Skin epidermis (tissue), 12 donors: ENCODE data around the gene CD55.

Experiments
- H3K27ac ChIP-seq, 21 experiments: fragments of 200-600 bp; sonication (generic) in 11 of 21; one replicate each; pipeline ENCODE4 v1.5.0; 2020; ENCODE audit warnings: mild to moderate bottlenecking in 3 of 21, inconsistent platforms in 2 of 21, moderate library complexity in 2 of 21
- H3K4me3 ChIP-seq, 7 experiments: fragments of 200-600 bp; sonication (generic) in 2 of 7; one replicate each; pipeline ENCODE4 v1.5.0; 2020; ENCODE audit warnings: inconsistent platforms in 2 of 7, mild to moderate bottlenecking in 2 of 7, moderate library complexity in 1 of 7

CD55 gene

GRCh38 chr1:207321790-207322645 is 540 bp downstream of the CD55 start:
- peak overlapping the region; percentile 60 to 85 (median 75) for H3K4me3 ChIP-seq
- peak overlapping the region; percentile 75 to 100 (median 95) for H3K27ac ChIP-seq

- H3K27ac ChIP-seq, result peak overlapping the region in 2 of 21 experiments; percentile 98 to 100
- peak overlapping the region in 2 of 7 experiments; percentile 8 to 80 for H3K4me3 ChIP-seq
Observed at GRCh38 chr1:207323425-207324225, 2.1 kb downstream of the CD55 start.

DNA sequence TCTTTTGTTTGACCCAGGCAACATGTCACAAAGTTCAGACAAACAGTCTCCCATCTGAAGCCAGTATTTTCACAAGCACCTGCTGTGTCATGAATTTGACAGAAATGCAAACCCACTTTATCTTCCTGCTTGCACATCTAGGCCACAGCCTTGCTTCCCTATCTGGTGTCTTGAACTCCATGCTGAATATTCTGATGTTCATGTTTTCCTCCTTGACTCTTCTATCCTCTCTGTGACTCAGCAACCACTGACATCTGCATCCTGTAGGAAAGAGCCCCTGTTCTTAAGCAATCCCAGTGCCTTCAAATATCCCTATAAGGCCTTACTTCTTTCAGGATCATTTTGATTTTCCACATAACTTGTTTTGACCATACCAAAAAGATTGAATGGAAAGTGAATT is 6.5 kb downstream of the CD55 start:
- Histone ChIP-seq H3K27ac (no peak overlapping the region), H3K4me3 (no peak overlapping the region)

DNA sequence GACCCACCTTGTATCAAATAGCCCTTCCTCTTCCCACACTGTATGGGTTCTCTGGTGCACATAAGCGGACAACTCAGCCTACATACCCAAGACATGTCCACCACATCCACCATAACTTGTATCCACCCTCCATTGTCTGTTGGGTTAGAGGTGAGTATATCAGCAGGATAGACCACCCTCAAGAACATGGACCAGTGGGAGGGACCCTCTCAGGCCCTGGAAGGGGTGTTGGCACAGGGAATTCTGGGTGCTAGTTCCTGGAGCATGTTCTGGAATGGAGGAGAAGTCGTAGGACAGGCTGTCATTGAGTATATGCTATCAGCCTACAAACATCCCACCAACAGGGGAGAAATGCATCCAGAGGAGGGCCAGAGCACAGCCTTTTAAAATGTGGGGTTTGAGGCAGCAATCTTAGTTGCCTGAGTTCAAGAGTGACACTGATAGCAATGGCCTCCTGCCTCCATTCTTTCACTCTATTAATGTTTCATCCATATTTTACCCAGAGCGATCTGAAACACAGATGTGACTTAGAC is 7.5 kb downstream of the CD55 start:
- Histone ChIP-seq H3K27ac (no peak overlapping the region), H3K4me3 (no peak overlapping the region)

DNA sequence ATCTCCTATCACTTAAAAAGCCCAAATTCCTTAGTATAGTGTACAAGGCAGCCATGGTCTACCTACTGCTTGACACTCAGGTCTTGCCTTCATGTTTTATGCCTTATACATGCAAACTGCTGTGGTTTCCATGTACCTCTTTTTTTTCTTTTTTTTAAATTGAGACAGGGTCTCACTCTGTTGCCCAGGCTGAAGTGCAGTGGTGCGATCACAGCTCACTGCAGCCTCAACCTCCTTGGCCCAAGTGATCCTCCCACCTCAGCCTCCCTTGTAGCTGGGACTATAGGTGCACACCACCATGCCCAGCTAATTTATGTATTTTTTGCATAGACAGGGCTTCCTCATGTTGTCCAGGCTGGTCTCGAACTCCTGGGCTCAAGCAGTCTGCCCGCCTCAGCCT is 8.0 kb downstream of the CD55 start:
- Histone ChIP-seq H3K4me3 (no peak overlapping the region), H3K27ac (no peak overlapping the region)

DNA sequence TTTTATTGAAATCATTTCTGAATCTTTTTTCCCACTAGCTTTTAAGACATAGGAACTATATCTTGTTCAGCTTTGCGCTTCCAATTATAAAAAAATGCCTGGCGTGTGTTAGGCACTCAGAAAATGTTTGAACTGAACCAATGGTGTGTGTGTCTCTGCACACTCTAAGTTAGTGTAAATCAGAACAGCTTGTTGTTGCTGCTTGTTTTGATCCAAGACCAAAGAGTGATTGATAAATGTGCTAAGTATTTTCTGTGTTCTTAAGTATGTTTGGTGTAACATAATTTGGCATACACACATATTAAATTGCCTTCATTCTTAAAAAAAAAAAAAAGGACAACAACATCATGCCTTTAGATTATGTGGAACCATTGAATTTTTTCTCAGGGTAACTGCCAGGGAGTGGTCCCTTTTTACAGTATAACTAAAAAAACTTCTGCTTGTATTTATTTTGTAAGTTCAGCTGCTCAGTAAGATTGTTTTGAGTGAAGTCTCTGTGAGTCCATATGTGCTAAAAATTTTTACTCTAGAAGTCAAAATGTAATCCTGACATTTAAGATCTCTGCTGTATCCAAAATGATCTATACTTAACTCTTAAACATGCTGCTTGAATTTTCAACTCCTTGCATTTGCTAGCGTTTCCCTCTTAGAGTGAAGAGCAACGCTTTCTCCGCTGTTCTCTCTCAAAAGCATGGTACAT is 8.7 kb downstream of the CD55 start:
- Histone ChIP-seq H3K4me3 (no peak overlapping the region), H3K27ac (no peak overlapping the region)

DNA sequence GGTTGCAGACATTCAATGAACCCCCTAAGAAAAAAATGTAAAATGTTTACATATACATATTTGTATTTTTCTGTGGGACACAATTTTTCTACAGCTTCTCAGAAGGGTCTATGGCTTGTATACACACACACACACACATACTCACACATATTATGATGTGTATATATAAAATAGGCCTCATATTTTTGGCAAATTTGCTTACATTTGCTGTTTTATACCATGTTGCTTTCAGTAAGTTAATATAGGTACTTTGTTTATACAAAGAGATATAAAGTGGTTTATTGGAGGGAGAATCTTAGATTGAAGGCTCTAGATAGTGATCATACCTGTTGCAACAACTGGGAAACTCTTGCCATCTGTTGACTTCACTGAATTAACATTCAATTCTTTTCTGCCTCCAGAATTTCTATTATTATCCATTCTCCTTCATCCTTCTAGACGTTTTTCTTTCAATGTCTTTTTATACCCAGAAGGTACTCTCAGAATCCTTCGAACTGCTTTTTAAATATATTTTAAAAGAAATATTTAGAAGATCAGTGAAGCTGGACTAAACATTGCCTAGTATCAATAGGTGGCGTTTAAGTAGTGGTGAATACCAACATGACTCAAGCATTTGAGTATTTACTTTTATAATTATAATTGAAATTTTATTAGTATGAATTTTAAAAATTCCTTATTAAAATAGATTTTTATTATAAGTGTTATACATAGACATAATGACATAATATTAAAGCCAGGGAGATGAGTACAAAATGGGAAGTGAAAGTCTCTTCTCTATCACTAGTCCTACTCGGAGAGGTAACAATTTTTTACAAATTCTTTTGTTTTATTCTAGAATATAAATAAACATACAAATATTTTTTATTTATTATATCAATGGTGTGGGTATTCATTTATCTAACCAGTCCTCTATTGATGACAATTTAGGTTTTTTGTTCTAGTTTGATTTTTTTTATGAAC is 10.2 kb downstream of the CD55 start:
- Histone ChIP-seq H3K4me3 (no peak overlapping the region), H3K27ac (no peak overlapping the region)

GRCh38 chr1:207333009-207333600 is 11.6 kb downstream of the CD55 start:
- Histone ChIP-seq H3K4me3 (no peak overlapping the region), H3K27ac (no peak overlapping the region)

- no peak overlapping the region for H3K4me3 ChIP-seq
- H3K27ac ChIP-seq, result no peak overlapping the region
Observed at GRCh38 chr1:207333620-207334019, 12.1 kb downstream of the CD55 start.

GRCh38 chr1:207334337-207334736 is 12.9 kb downstream of the CD55 start:
- no peak overlapping the region for H3K4me3 ChIP-seq
- H3K27ac ChIP-seq, result no peak overlapping the region

DNA sequence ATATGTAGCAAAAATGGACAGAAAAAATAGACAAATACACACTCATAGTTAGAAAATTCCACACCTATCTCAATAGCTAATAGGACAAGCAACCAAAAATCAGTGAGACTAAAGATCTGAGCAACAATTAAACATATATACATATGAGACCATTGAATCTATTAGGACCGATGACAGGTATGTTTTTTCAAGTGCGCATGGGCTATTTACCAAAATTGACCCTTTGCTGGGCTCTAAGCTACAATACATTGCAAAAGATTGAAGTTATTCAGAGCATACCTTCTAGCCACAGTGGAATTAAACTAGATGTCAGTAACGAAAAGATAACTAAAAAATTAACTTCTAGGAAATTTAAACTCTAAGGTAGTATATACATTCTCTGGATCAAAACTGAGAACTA is 13.7 kb downstream of the CD55 start:
- H3K27ac ChIP-seq, result peak overlapping the region in 2 of 21 experiments; percentile 56 to 58
- no peak overlapping the region for H3K4me3 ChIP-seq

DNA sequence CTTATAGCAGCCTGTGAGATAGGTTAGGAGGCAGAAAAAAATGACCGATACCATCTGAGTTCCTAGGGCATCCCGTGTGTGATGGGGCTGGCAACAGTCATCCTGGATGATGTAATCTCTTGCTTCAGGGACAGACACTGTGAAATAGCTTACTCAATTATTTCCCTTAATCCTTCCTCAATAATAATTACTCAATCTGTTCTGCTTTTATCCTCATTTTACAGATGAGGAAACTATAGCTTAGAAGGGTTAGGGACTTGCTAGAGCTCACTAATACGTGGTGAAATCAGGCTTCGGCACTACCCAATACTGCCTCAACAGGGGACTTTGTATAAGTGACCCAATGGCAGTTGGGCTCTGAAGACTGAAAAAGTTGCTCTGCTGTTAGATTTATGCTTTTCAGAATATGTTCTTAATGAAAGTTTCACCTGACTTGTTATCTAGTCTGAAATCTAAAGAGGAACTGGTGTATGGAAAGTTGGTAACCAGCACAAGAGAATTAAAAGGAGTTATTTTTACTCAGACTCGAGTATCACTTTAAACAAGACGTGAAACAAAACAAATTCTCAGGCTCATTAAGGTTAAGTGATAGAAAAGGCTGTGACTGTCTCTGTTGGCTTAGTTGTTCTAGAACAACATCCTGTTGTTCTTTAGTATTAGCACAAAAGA is 14.4 kb downstream of the CD55 start:
- Histone ChIP-seq H3K4me3 (no peak overlapping the region), H3K27ac (peak overlapping the region in 11 of 21 experiments; percentile 3 to 58 (median 27))

DNA sequence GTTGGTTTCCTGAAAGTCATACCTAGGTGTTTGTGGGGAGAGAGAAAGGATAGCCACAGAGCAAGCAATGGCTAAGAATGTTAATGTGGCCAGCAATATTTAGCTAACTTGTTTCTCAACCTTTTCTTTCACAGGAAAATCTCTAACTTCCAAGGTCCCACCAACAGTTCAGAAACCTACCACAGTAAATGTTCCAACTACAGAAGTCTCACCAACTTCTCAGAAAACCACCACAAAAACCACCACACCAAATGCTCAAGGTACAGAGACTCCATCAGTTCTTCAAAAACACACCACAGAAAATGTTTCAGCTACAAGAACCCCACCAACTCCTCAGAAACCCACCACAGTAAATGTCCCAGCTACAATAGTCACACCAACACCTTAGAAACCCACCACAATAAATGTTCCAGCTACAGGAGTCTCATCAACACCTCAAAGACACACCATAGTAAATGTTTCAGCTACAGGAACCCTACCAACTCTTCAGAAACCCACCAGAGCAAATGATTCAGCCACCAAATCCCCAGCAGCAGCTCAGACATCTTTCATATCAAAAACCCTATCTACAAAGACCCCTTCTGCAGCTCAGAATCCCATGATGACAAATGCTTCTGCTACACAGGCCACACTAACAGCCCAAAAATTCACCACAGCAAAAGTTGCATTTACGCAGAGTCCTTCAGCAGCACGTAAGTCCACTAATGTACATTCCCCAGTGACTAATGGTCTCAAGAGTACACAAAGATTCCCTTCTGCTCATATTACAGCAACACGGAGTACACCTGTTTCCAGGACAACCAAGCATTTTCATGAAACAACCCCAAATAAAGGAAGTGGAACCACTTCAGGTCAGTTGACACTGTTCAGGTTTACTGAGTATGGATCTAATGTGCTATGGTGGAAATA is 15.3 kb downstream of the CD55 start:
- Histone ChIP-seq H3K27ac (peak overlapping the region in 9 of 21 experiments; percentile 2 to 58 (median 28)), H3K4me3 (no peak overlapping the region)

DNA sequence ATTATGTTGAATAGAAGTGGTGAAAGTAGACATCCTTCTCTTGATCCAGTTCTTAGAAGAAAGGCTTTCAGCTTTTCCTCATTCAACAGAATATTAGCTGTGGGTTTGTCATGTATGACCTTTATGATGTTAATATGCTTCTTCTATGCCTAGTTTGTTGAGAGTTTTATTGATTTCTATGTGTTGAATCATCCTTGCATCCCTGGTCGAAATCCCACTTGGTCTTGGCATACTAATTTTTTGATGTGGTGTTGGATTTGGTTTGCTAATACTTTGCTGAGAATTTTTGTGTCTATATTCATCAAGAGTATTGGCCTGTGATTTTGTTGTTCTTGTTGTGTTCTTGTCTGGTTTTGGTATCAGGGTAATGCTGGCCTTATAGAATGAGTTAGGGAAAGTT is 20.9 kb downstream of the CD55 start:
- H3K27ac ChIP-seq, result peak overlapping the region in 1 of 21 experiments; percentile 15

GRCh38 chr1:207343675-207344074 is 22.2 kb downstream of the CD55 start:
- H3K4me3 ChIP-seq, result no peak overlapping the region
- H3K27ac ChIP-seq, result no peak overlapping the region

More for the DNA sequence above, 20.9 kb downstream of the CD55 start:
- H3K4me3 ChIP-seq, result no peak overlapping the region

GRCh38 chr1:207344221-207344620 is 22.7 kb downstream of the CD55 start:
- Histone ChIP-seq H3K4me3 (no peak overlapping the region), H3K27ac (peak overlapping the region in 1 of 21 experiments; percentile 12)
